Cardiac septum (tissue), 1 donor: ENCODE data around the gene PMM2. TPM values are rescaled to one million over a fixed set of nuclear protein-coding genes. Genes with fewer than 3 reads are reported as not detected.
A peak's percentile ranks its signal among the peaks of the same experiment; 100 is the strongest.
"Not testable (repeated sequence)": the region's sequence is repeated elsewhere in the genome, so short reads cannot be mapped to it uniquely, and the experiment has no call there.

Experiments used
- DNase-seq: peaks from one replicate; pipeline ENCODE4 v3.0.0-alpha.2; 2020; ENCODE audit warnings: low spot score
- intact Hi-C: fragments of 100-400 bp; cut with DNase I; formaldehyde crosslinking; loops from one replicate; pipeline ENCODE4 v1.14.0; 2022
- long read RNA-seq: library from polyadenylated mRNA; unstranded; transcript quantifications from one replicate; pipeline ENCODE4 v2.0.0, GENCODE V29; 2021
- total RNA-seq: library from RNA; stranded (reverse); fragmentation: NEBNext Ultra II Directional; extraction: Animal tissue kit (Norgen Biotek cat#: 25700); gene quantifications from one replicate; pipeline ENCODE4 v1.2.1, GENCODE V29; 2021
- donor health status: DM: no; HTN: no; CAD: no.

The PMM2 gene
- 22.5 TPM for total RNA-seq
- long read RNA-seq, transcript PMM2-201 (8 exons, 2,313 nt), result major isoform, 24 of 32 reads
- long read RNA-seq, partial matches to known transcripts, result 0 of 32 reads
- long read RNA-seq, other reads (novel, unspliced or antisense), result 6 of 32 reads

GRCh38 chr16:8797364-8798173, at the start of gene PMM2, which contains the start of gene TMEM186:
PMM2 (plus strand) TSS chr16:8797839; CDS start chr16:8797883, 44 bp downstream.
TMEM186 (minus strand) TSS chr16:8797639; CDS start chr16:8797614, 25 bp downstream.
- DNase-seq, result peak; percentile 99
- intact Hi-C loops, result loop anchor here (2.0 to 5.0 kb wide), 4 partner anchors 70 to 230 kb away; partner anchors contain the start of genes ABAT and CARHSP1

DNA sequence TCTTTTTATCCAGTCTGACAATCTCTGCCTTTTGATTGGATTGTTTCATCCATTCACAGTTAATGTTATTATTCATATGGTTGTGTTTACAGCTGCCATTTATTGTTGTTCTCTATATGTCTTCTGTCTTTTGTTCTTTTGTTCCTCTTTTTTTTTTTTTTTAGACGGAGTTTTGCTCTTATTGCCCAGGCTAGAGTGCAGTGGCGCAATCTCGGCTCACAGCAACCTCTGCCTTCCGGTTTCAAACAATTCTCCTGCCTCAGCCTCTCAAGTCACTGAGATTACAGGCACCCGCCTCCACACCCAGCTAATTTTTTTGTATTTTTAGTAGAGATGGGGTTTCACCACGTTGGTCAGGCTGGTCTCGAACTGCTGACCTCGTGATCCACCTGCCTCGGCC, 48.7 kb upstream of the PMM2 start:
- DNase-seq, result peak; percentile 86
- intact Hi-C loops, result not testable (repeated sequence)

GRCh38 chr16:8751481-8752311, 45.9 kb upstream of the PMM2 start:
- no peak for DNase-seq
- intact Hi-C loops, result no loop called here

DNA sequence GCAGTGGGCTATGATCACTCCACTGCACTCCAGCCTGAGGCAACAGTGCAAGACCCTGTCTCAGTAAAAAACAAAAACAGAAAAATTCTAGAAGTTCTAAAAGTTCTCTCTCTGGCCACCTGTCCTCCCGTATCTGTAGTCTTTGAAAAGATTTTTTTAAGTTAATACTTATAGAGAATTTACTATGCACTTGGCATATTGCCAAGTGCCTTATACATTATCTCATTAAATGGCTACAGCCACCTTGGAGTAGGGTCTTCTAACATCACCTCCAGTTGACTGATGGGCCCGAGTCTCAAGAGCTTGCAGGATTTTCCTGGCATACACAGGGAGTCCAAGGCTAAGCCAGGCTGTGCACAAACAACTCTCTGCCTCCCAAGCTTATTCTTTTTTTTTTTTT, 44.9 kb upstream of the PMM2 start:
- DNase-seq, result no peak
- intact Hi-C loops, result no loop called here

GRCh38 chr16:8753416-8754054, 44.1 kb upstream of the PMM2 start:
- intact Hi-C loops, result no loop called here

GRCh38 chr16:8756755-8757154, 40.9 kb upstream of the PMM2 start:
- DNase-seq, result no peak
- intact Hi-C loops, result no loop called here

More at GRCh38 chr16:8753416-8754054, 44.1 kb upstream of the PMM2 start:
- DNase-seq, result no peak

DNA sequence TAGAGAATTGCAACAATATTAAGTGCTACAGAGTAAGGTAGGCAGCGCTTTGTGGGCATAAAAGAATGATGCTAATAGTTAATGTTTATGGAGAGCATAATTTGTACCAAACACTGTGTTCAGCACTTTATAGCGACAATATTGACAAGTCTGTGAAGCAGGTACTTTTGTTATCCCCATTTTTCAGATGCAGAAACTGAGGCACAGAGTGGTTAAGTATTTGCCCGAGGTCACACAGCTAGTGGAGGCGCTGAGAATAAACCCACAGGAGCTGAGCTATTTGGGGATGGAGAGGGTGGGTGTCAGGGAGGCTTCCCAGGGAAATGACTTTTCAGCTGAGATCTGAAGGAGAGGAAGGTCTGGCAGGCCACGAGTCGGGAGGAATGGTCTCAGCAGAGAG, 39.6 kb upstream of the PMM2 start:
- intact Hi-C loops, result no loop called here
- DNase-seq, result no peak

- no peak for DNase-seq
- intact Hi-C loops, result loop anchor here (10.0 kb wide), 1 partner anchor 55 kb away; no protein-coding TSS in a partner anchor
These were observed 37.6 kb upstream of the PMM2 start for GRCh38 chr16:8760021-8760420.

DNA sequence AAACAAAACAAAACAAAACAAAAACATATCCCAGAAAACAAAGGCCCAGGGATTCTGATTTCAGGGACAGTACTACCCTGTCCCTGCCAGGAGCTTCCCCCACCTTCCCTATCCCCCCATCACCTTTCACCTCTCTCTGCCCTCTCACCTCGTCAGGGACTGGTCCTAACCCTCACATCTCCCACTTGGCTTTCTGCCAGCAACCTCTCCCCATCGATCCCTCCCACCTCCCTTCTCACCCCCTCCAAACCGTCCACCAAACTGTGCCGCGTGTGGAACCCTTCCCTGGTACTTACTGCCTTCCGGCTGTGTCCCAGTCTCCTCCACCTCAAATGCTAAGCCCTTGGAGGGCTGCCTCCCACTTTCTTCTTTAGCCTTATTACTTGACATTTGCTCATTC, 36.6 kb upstream of the PMM2 start:
- DNase-seq, result no peak
- intact Hi-C loops, result loop anchor here (10.0 kb wide), 1 partner anchor 56 kb away; no protein-coding TSS in a partner anchor

- DNase-seq, result no peak
These were observed 35.4 kb upstream of the PMM2 start for GRCh38 chr16:8762254-8762653.

GRCh38 chr16:8763083-8763482, 34.6 kb upstream of the PMM2 start:
- intact Hi-C loops, result loop anchor here (10.0 kb wide), 1 partner anchor 58 kb away; no protein-coding TSS in a partner anchor
- no peak for DNase-seq

More at GRCh38 chr16:8762254-8762653, 35.4 kb upstream of the PMM2 start:
- intact Hi-C loops, result loop anchor here (10.0 kb wide), 1 partner anchor 57 kb away; no protein-coding TSS in a partner anchor

- no peak for DNase-seq
- intact Hi-C loops, result loop anchor here (10.0 kb wide), 1 partner anchor 59 kb away; no protein-coding TSS in a partner anchor
These were observed 33.7 kb upstream of the PMM2 start for GRCh38 chr16:8763899-8764298.

DNA sequence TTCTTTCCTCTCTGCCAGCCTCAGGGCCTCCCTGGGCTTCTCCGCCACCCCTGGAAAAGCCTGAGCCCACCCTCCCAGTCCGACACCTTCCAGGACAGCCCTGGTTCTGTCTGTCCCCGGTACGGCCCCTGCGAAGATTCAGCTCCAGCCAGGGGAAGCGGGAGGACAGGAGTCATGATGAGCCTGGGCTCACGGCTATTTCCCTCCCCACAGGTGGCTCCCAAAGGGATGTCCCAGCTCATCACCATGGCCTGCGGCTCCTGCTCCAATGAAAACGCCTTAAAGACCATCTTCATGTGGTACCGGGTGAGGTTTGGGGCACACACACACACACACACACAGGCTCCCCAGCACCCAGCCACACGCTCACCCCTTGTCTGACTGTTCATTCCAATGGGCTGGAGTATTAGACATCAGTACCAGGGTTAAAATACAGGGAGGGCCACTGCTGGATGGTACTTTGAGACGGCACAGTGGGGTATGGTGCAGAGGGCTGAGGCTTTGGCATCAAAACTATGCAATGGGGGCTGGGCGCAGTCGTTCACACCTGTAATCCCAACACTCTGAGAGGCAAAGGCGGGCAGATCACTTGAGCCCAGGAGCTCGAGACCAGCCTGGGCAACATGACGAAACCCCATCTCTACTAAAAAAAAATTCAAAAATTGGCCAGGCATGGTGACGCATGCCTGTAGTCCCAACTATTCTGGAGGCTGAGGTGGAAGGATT, 33.0 kb upstream of the PMM2 start:
- intact Hi-C loops, result loop anchor here (10.0 kb wide), 1 partner anchor 60 kb away; no protein-coding TSS in a partner anchor
- DNase-seq, result no peak

- intact Hi-C loops, result loop anchor here (10.0 kb wide), 1 partner anchor 62 kb away; no protein-coding TSS in a partner anchor
- DNase-seq, result no peak
These were observed 30.5 kb upstream of the PMM2 start for GRCh38 chr16:8767176-8767575.

GRCh38 chr16:8768283-8768682, 29.4 kb upstream of the PMM2 start:
- no peak for DNase-seq
- intact Hi-C loops, result loop anchor here (10.0 kb wide), 1 partner anchor 63 kb away; no protein-coding TSS in a partner anchor

GRCh38 chr16:8768692-8769091, 28.9 kb upstream of the PMM2 start:
- intact Hi-C loops, result loop anchor here (10.0 kb wide), 1 partner anchor 64 kb away; no protein-coding TSS in a partner anchor
- DNase-seq, result no peak

- intact Hi-C loops, result no loop called here
- no peak for DNase-seq
These were observed 24.1 kb upstream of the PMM2 start for GRCh38 chr16:8773537-8773936.

GRCh38 chr16:8774208-8774607, 23.4 kb upstream of the PMM2 start:
- intact Hi-C loops, result no loop called here
- DNase-seq, result no peak
